Embryonic facial prominence (tissue), 1 donor: ENCODE data around the gene SH3RF3.

Experiments
- DNase-seq: peaks from one replicate; pipeline ENCODE4 v3.0.0-alpha.2; 2016; ENCODE audit errors: extremely low spot score

SH3RF3 gene

DNA sequence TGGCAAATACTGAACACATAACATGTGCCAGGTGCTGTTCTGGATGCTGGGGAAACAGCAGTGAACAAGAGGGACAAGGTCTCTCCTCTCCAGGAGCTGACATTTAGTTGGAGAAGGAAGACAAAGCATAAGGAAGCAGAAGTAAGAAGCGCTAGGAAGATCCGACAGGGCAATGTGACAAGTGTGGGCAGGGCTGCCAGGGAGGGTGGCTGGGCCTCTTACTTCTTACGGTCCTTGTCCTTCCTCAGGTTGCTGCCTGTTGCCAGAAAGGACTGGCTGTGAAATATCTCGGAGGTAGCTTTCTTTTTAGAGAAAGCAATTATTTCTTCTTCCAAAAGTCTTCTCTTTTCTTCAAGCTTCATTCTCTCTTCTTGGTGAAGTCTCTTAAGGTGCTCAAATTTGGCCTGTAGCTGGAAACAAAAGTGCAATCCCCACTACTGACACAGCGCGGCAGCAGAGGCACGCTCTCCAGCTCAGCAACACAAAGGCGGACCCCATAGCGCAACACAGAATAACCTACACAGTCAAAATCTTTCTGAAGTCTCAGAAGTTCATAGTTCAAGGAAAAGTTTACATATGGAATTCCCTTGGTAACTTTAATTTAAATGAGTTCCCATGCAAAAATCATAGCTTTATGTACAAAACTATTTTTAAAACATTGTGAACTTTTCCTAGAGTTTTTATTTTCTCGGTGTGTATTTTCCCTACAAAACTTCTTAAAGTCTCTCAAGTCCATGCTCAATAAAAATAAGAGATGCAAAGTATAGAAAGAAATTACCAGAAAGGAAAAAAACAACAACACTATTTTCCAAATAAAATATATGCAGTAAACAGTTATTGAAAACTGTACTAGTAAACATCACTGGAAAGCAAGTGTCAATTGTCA lies 417.1 kb downstream of the SH3RF3 start:
- DNase-seq: peak; percentile 68

- DNase-seq: no peak
Measured at GRCh38 chr2:109547280-109547679, 418.3 kb downstream of the SH3RF3 start.

DNA sequence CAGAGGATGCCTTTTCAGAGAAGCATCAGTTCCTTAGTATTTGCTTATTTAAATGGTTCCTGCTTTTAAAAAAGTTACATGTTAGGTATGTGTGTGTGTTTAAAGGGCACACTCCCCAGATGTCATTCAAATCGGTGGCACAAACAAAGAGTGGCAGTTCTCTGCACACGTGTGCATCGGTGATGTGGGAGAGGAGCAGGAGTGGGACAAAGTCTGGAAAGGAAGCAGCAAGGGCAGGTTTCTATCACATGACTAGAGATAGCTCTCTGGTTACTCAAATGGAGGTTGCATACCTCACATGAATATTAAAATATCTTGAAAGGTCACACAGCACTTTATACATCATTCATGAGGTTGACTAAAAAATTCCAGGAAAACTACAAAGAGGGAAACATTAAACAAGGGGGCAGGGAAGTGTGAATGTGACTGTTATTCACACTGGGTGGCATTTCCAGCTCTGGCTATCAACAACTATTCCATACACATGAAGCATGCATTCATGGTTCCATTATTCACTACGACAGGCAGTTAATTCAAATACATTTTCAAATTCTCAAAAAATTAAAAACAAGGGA lies 420.1 kb downstream of the SH3RF3 start:
- DNase-seq: no peak
